KG1 (cell line): ENCODE measurements around the gene PMEPA1.

Source experiments
- DNase-seq: peaks from one replicate; lab custom pipeline; 2025; lab: John Stamatoyannopoulos, UW

PMEPA1 gene

DNA sequence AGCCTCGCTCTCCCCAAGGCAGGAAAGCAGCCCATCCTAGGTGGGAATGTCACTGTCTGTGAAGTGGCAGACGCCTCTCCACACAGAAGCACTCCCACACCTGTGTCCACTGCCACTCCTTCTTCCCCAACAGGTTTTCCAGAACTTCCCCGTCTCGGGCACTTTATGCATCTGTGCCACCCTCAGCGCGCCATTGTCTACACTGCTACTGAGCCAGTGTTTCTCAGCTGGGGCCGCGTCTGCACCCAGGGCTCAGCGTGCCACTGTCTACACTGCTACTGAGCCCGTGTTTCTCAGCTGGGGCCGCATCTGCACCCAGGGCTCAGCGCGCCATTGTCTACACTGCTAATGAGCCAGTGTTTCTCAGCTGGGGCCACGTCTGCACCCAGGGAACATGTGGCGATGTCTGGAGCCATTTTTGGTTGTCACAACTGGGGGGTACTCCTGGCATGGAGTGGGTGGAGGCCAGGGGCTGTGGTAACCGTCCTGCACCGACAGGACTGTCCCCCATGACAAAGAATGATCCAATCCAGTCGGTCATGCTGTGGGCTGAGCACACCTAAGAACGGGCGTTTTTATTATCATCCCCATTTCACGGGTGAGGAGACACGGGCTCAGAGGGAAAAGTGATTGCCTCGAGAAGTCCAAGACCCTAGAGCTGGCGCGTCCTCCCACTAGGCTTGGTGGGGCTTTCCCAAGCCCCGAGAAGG is 47.9 kb downstream of the PMEPA1 start:
- DNase-seq: no peak

DNA sequence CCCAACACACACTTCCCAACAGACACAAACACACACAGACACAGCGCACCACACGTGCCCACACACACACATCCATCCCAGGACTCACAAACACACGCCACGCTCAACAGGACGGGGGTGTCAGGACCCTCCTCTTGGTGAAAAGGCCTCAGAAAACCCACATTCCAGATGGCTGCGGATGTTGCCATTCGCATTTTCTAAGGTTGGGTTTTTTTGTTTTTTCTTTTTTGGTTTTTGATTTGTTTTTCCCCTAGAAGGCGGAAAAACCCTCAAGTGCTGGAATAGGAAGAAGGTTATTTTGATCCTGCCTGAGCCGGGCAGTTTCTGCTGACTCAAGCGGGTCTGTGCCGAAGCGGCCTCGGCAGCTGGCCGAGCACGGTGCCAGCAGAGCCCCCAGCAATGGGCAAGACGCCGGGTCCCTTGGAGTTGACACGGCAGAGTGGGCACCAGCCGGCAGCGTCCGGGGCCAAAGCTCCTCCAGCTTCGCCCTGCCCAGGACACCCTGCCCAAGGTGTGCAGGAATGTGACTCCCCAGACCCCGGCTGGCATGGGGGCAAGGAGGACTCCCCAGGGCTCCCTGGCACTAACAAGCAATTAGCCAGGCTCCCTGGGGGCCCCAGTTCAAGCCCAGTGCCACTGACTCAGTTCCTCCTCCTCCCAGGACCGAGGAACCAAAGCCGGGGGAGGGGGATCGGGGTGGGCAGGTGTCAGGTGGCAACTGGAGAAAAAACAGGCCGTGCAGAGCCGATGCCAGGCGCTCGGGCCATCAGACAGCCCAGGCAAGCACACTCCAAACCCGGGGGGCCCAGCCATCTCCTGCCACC is 48.7 kb downstream of the PMEPA1 start:
- DNase-seq: no peak

DNA sequence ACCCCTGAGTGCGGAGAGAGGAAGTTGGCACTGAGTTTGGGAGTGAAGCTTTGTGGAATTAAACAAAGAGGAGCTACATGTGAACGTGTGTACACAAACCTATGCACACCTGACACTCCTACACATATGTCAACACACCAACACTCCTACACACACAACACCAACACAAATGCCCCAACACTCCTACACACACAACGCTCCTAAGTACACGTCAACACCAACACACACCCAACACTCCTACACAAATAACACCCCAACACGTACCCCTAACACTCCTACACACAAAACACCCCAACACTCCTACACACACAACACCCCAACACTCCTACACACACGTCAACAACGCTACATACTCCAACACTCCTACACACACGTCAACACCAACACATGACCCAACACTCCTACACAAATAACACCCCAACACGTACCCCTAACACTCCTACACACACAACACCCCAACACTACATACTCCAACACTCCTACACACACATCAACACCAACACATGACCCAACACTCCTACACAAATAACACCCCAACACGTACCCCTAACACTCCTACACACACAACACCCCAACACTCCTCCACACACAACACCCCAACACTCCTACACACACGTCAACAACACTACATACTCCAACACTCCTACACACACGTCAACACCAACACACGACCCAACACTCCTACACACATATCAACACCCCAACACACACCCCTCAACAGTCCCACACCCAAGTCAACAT is 49.5 kb downstream of the PMEPA1 start:
- no peak for DNase-seq

DNA sequence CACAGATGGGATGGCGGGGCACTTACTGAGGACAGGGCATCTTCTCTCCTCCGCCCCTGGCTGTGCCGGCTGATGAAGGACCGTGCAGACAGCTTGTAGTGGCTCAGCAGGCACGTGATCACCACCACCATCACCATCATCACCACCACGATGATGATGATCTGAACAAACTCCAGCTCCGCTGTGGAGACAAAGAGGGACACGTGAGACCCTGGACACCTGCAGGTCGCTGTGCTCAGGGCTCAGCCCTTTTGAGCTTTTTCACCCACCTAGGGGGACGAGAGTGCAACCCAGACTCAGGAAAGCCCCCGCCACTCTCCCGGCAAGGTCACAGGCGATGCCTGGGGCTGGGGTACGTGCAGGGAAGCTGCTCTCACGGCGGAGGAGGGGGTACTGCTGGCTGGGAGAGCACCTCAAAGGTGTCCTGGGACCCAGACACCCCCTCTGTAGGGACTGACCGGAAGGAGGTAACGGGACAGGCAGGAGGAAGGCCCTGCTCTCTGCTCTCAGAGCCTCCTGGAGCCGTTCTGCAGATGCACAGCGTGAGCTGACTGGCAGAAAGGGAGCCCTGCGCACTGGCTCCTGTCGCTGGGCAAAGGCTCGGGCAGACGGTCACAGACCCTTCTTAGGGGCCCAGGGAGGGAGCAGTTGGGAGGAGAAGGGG is 50.2 kb downstream of the PMEPA1 start:
- no peak for DNase-seq

DNA sequence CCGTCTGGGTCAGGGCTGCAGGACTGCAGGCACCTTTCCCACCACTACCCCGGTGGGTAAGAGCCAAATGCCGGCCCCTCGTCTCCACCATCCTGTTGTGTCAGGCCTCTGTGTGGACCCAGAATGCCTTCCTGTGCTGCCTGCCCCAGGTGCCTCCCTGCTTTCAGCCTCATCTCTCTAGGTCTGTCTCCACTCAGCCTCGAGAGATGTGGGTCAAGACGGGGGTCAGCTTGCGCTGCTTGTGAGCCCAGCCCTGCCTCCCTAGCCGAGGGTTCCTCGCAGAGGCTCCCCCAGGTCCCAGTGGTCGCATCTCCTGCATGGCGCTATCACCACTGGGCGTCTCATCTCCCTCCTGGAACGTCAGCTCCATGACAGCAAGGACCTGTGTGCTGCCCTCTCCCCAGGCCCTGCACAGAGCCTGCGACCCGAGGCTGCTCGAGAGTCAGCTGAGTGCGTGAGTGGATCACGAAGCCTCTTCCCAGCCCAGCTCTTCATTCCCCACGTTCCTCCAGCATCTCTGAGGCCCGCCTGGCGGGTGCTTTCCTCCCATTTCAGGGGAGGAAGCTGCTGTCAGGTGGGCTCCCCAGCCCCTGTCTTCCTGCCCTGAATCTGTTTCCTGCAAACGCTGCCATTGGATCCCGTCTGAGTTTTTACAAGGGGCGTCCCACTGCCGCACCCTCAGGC is 50.8 kb downstream of the PMEPA1 start:
- DNase-seq: no peak

DNA sequence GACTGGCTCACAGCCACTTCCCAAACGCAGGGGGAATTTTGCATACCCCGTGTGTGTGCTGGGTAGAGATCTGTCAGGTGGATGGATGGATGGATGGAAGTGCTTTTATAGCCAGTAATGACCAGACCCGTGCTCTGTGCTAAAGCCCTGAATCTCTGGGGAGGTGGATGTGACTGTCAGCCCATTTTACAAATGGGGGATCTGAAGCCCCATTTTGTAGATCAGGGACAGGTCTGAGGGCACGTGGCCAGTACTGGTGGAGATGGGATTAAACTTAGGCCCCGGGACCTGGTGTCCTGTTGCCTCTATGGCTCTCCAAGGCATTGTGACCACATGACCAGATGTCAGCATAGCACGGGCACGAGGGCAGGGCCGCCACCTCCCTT is 51.4 kb downstream of the PMEPA1 start:
- no peak for DNase-seq

DNA sequence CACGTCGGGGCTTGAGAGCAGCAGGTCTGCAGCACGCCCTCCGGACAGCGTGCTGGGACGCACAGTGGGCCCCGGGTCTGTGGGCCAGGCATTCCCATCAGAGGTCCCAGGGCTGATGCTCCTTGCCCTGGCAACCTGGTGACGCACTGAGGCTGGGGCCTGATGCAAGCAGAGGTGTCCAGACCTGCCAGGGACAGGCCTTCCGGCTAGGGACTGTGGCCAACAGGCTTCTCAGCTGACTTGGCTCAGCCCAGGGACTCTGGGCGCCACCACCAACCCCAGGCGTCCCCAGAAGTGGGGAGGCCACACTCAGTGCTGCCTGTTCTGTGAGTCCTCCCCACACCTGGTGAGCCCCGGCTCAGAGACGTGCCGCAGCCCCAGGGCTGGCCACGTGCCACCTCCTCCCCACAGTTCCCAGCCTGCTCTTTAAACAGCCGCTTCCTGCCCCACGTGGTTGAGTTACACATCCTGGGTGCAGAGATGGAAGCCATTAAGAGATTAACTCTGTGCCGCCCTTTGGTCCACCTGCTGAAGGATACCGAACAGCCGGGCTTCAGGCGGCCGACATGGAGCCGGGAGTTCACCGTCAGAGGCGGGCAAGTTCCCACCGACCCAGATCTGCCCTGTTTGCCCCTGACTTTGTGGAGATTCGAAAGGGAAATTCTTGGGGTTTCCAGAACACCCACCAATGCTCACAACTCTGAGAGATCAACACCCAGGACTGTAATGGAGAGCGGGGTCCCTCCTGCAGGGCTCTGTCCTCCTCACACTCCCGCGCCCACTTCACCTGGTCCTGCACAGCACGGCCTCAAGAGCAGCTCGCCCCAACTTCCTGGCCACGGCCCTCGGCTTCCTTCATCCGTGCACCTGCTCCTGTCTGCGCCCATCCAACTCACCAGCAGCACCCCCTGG is 52.0 kb downstream of the PMEPA1 start:
- DNase-seq: no peak

DNA sequence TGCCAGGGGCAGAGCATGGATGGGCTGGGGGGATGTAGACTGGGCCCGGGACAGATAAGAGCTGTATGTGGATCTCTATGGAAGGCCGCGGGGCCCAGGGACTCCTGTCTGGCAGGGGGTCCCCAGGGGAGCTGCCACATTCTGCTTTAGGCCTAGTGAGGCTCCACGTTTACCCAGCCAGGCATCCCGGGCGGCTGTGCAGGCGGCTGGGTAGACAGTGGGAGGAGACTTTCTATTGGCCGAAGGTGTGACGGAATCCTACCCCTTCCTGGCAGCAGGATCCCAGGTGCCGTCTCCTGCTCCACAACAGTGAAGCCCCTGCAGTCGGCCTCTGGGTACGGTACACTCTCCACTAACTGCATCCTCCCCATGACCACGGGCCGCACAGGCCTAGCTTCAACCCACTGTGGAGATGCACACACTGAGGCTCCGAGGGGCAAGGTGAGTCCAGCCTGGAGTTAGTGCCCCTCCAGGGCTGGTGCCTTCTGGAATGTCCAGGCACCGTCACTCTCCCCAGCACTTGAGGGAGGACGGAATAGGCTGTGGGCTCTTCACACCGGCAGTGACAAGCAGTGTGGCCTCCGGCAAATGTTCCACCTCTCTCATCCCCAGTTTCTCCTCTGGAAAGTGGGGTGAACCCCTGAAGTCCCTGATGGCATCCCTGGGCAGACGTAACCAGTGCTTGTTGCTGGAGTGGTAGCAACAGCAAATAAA is 52.8 kb downstream of the PMEPA1 start:
- DNase-seq: no peak

DNA sequence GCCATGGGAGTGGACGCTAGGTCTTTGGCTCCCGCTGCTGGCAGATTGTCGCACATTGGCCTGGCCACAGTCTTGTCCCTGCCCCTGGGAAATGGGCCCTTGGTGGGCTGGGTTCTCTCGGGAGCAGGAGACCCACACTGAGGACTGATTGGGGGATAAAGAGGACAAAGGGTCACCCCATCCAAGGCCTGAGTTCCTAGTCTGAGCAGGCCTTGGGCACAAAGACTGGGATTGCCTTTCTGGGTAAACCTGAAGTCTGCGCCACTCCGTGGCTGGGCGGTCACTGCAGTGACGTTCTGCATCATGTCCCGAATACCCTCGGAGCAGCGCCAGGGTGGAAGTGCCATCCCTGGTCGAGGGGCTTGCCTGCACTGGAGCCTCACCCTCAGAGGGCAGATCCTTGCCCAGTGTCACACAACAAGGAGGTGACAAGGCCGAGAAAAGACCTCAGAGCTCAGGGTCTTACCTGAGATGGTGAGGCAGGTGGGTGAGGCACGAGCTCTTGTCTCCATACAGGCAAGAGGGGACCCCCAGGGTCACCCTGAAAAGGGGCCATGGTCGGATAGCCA is 53.5 kb downstream of the PMEPA1 start:
- DNase-seq: no peak

DNA sequence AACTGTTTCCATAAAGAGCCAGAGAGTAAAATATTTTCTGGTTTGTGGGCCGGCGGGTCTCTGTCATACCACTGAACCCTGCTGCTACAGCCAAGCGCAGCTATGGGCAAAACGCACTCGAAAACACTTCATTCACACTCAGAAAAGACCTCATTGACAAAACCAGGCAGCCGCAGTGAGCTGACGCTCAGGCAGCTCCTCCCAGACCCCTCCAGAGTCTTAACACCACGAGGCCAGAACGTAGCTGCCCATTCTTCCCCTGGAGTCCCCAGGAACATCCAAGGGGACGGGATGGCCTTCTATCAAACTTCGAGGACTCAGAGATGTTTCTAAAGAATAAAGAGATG is 54.0 kb downstream of the PMEPA1 start:
- DNase-seq: no peak

DNA sequence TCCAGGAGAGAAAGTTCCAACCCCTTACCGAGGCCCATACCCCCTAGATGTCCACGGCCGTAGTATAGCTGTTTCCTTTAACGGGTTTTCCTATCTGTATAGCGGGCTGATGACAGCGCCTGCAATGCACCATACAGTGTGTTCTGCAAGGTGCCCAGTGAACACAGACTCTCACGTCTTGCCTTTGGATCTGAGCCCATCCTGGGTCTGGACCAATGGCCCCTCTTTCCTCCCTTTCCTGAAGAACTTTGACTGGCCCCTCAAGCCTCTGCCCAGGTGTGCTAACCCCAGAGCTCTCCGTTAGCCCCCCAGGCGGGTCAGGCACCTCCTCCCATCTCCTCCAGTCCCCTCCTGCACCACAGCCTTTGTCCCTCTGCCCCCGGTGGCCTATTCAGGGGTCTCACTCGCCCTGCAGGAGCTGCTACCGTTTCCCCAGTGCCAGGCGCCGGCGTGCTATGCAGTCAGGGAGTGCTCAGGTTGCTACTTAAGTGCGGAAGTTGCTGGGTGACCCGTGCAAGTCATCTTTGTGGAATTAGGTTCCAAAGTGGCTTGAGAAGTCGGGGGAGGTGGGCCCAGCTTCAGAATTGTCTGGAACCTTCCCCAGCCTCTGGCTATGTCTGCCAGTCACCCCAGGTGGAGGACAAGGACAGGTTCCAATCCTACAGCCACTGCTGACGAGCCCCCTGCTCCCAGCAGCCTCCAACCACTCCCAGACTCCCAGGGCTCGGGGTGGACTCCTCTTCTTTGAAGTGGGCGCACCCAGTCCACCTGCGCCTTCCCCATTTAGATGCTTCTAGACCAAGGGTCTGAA is 54.6 kb downstream of the PMEPA1 start:
- DNase-seq: no peak

DNA sequence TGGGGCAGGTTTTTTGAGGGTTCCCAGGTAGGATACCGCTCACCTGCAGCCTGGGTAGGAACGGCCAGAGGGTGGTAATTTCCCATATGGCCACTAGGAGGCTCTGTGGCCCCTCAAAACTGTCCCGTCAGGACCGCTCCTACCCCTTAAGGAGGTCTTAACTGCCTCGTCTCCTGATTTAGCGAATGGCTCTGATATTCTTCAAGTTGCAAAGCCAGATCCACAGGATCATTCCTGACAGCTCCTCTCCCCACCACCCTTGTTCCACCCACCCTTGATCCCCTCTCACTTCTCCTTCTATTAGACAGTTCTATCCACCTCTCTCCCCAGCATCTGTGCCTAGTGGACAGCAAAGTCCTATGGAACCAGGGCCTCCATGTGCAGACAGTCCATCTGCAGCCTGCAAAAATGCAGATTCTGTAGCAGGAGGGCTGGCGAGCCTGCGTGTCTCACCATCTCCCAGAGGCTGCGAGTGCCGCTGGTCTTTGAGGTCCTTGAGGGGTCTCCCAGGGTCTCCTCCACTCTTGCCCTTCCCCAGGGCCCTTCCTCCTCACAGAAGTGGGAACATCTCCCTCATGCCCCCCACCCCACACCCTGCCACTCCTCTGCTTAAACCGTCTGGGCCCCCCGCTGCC is 55.3 kb downstream of the PMEPA1 start:
- DNase-seq: peak; percentile 13

DNA sequence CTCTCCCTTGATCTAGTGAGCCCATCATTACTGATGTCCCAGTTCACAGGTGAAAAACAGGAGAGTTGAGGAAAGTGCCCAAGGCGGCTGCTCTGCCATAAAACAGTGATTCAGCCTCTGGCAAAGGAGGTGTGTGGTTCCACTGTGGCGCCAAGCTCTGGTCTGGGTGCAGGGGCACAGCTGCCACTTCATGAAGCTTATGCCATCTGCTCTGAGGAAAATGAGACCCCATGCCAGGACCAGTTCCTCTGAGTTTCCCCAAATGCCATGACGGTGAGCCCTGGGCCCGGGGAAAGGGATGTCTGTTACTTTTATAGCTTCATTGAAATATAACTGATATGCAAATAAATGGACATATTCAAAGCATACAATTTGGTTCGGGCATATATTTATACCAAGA is 55.9 kb downstream of the PMEPA1 start:
- DNase-seq: no peak

DNA sequence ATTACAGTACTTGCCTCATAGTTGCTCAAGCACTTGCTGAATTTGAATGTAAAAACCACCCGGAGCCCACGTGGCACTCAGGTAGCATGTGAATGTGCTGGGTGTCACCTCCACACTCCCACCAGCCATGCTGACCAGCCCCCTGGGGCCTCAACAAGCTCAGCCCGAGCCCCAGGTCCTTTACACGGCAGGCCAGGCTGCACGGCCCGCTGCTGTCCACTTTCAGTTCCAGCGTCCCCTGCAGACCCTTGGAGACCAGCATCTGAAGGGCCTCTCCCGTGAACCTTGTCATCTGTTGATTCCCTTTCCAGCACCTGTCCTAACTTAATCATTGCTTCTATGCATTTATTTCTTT is 56.3 kb downstream of the PMEPA1 start:
- no peak for DNase-seq

DNA sequence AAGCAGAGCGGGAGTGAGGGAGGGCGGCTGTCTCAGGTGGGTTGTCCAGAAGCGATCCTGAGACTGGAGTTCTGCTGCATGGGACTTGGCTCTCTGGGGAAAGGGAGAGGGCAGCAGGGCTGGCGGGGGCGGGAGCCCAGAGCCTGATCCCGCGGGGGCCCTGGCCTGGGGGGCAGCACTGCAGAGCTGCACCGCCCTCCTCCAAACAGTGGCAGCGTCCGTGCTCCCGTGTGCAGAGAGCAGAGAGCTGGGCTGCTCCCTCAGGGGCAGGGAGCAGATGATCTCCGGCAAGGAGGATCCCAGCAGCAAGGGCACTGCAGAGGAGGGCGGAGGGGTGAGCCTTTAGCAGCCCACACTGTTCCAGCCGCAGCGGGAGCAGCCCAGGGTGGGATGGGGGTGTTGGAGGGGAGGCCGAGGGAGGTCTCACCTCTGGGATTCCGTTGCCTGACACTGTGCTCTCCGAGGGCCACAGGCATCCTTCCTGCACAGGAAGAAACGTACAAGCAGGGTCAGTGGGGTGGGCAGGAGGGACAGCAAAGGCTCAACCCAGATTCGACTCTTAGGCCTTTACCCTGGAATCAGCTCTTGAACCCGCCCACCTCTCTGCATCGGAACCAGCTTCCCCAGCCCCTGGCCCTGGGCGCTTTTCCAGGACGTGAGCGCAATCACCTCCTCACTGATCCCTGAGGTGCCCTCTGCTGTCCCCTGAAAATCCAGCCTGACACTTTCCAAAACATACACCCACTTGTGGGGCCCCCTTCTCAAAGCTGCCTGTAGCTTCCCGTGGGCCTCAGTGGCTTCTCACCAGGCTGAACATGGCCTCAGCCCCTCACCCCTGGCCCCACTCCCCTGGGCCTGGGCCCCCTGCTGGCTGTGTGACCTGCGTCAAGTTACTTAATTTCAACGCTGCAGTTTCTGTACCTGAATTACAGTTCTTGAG is 56.9 kb downstream of the PMEPA1 start:
- no peak for DNase-seq

DNA sequence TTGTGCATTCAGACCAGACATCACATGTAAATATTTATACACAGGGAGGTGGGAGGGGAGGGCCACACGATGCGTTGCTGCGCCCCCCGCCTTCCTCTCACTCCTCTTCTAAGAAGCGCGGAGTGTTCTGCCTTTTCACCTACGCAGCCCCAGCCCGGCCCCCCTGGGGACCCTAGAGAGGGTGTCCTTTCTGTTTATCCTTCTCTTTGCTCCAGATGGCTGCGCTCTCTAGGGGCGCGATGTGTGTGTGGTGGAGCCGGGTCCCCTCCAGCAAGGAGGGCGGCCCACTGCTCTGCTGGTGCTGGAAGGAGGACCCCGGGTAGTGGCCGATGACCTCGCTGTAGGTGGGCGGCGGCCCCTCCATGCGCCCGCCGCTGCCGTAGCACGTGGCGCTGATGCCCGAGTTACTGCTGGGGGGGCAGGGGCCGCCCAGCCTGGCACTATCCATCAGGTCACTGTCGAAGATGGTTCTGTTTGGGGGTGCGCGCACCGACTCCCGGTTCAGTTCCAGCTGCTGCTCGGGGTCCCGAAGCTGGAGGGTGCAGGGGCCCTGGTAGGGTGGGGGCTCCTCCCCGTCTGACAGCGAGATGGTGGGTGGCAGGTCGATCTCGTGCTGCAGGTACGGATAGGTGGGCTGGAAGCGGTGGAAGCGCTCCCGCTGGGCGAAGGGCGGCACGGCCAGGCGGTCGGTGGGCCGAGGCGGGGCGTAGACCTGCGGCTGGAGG is 57.8 kb downstream of the PMEPA1 start:
- no peak for DNase-seq
